Osteocyte (in vitro differentiated cells): ENCODE measurements around the gene M1AP. TPM values are rescaled to one million over a fixed set of nuclear protein-coding genes. Genes with fewer than 3 reads are reported as not detected.

Experiments
- DNase-seq: peaks from one replicate; pipeline ENCODE4 v3.0.0; 2021; ENCODE audit warnings: mixed read lengths; ENCODE audit not compliant: unreplicated experiment; ENCODE audit errors: extremely low spot score
- H3K27ac Mint-ChIP-seq: one replicate; pipeline ENCODE4 v1.8.0; 2021; ENCODE audit warnings: mild to moderate bottlenecking, mixed read lengths; ENCODE audit not compliant: unreplicated experiment
- H3K27me3 Mint-ChIP-seq: one replicate; pipeline ENCODE4 v1.8.0; 2021; ENCODE audit warnings: mixed read lengths; ENCODE audit not compliant: unreplicated experiment
- H3K36me3 Mint-ChIP-seq: one replicate; pipeline ENCODE4 v1.8.0; 2021; ENCODE audit warnings: mixed read lengths; ENCODE audit not compliant: unreplicated experiment
- H3K4me1 Mint-ChIP-seq: one replicate; pipeline ENCODE4 v1.8.0; 2021; ENCODE audit warnings: mixed read lengths; ENCODE audit not compliant: unreplicated experiment
- H3K4me3 Mint-ChIP-seq: one replicate; pipeline ENCODE4 v1.8.0; 2021; ENCODE audit warnings: mild to moderate bottlenecking, moderate library complexity, mixed read lengths; ENCODE audit not compliant: unreplicated experiment
- H3K9me3 Mint-ChIP-seq: one replicate; pipeline ENCODE4 v1.8.0; 2021; ENCODE audit warnings: mixed read lengths; ENCODE audit not compliant: unreplicated experiment
- CTCF ChIP-seq: fragments of 200-600 bp; sonication (generic); IDR thresholded peaks from 2 replicates; pipeline ENCODE4 v1.5.0; 2021; ENCODE audit warnings: antibody characterized with exemption, mild to moderate bottlenecking, moderate library complexity
- total RNA-seq: library from RNA; stranded (reverse); gene quantifications from 2 replicates; pipeline ENCODE4 v1.2.1, GENCODE V29; 2021

Gene M1AP
- total RNA-seq, 1 donor from 2014 or later = not detected

- peaks cover 5% of the 10 kb centered on the region for H3K4me1 Mint-ChIP-seq
- TF ChIP-seq CTCF = no peak
- H3K27me3 Mint-ChIP-seq = no peaks in the 10 kb centered on the region
- H3K4me3 Mint-ChIP-seq = no peak overlapping the region
- H3K27ac Mint-ChIP-seq = no peak overlapping the region
- no peaks in the 10 kb centered on the region for H3K9me3 Mint-ChIP-seq
- H3K36me3 Mint-ChIP-seq = peaks cover 2% of the 10 kb centered on the region
- no peak for DNase-seq
Measured at GRCh38 chr2:74658516-74658915, 10.4 kb upstream of the M1AP start.

GRCh38 chr2:74655579-74655978, 7.4 kb upstream of the M1AP start:
- peaks cover 2% of the 10 kb centered on the region for H3K27me3 Mint-ChIP-seq
- H3K9me3 Mint-ChIP-seq = no peaks in the 10 kb centered on the region
- peaks cover 5% of the 10 kb centered on the region for H3K4me1 Mint-ChIP-seq
- no peak overlapping the region for H3K4me3 Mint-ChIP-seq
- no peak for DNase-seq
- peaks cover 2% of the 10 kb centered on the region for H3K36me3 Mint-ChIP-seq
- TF ChIP-seq CTCF = no peak
- no peak overlapping the region for H3K27ac Mint-ChIP-seq

DNA sequence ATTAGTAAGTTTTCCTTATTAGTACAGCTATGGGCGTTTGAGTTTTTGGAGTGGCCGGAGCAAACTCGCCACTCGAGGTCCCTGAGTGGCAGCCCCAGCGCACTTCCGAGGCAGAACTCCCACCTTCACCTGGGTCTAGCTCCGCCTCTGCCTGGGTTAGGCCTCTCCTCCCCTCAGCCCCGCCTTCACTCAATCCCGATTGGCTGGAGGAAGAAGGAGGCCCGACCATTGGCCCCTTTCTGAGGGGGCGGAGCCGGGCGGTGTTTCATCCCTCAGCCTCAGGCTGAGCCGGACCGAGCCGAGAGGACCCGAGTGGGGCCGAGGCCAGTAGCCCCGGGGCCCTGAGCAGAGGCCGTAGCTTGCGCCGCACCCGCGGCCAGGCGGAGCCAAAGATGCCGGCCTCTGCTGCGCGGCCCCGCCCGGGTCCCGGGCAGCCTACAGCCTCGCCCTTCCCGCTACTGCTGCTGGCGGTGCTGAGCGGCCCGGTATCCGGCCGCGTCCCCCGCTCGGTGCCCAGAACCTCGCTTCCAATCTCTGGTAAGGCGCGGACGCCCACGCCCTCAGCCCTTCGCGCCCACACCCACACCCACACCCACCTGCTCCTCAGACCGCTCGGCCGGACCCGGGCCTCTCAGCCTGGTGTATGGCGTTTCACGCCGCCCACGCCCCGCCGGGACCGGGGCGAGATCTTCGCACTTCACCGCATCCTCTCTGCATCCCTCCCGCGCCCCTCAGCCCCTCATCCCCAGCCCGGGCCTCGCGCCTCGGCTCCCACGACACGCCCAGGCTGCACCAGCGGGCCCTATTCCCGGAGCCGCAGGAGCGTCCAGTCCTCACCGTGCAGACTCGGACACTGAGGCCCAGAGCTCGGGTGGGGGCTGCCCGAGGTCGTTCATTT, 6.1 kb upstream of the M1AP start, which contains the start of gene SEMA4F:
TSS of gene SEMA4F (plus strand) at position 263 of the 898 bp plus-strand sequence. CDS start at position 393, 130 bp downstream.
- H3K9me3 Mint-ChIP-seq = no peaks in the 10 kb centered on the region
- peak within 1 kb of the TSS; percentile 23 for H3K27ac Mint-ChIP-seq
- peaks cover 2% of the 10 kb centered on the region for H3K36me3 Mint-ChIP-seq

GRCh38 chr2:74653589-74653984, 5.5 kb upstream of the M1AP start:
- Mint-ChIP-seq H3K36me3 (peaks cover 2% of the 10 kb centered on the region), H3K4me3 (peak overlapping the region; percentile 77), H3K9me3 (no peaks in the 10 kb centered on the region), H3K27ac (no peak overlapping the region), H3K4me1 (peaks cover 5% of the 10 kb centered on the region), H3K27me3 (peaks cover 12% of the 10 kb centered on the region)
- no peak for TF ChIP-seq CTCF
- no peak for DNase-seq

More for the DNA sequence above, 6.1 kb upstream of the M1AP start, which contains the start of gene SEMA4F:
- TF ChIP-seq CTCF = no peak
- peak; percentile 96 for DNase-seq
- Mint-ChIP-seq H3K4me1 (peaks cover 5% of the 10 kb centered on the region), H3K4me3 (peak within 1 kb of the TSS; percentile 77), H3K27me3 (peaks cover 9% of the 10 kb centered on the region)

DNA sequence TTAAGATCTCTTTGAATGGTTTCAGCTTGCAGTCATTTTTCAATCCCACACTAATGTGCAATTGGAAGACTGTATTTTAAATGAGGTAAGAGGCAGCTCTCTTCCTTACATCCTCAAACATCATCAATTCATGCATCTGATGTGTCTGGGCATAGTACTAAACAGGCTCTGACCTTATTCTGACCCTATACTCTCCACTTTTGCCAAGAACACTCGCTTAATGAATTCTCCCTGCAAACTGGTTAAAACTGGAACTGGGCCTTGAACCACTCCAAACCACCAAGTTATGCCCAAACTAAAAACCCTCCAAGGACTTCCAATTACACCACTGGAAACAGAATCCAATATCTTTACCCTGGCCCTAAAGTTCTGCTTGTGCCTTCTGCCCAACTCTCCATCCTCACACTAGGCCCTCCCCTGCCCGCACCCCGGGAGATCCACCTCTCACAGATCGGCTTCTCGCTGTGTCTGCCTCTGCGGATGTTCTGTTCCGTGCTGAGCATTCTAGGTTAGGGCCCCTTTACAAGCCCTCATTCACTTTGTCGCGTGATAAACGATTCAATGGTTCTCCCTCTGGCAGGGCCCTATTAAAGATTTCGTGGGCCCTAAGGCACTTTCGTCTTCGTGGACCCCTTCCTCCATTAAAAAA, 1.2 kb downstream of the M1AP start:
- no peak overlapping the region for H3K4me3 Mint-ChIP-seq
- TF ChIP-seq CTCF = no peak
- H3K9me3 Mint-ChIP-seq = no peaks in the 10 kb centered on the region
- DNase-seq = no peak
- no peaks in the 10 kb centered on the region for H3K36me3 Mint-ChIP-seq
- no peak overlapping the region for H3K27ac Mint-ChIP-seq
- H3K27me3 Mint-ChIP-seq = peaks cover 40% of the 10 kb centered on the region
- H3K4me1 Mint-ChIP-seq = peaks cover 4% of the 10 kb centered on the region
